Cardiac fibroblast (primary cell): ENCODE data around the gene RPEL1.
"Not testable (repeated sequence)": the region's sequence is repeated elsewhere in the genome, so short reads cannot be mapped to it uniquely, and the experiment has no call there.

ENCODE experiments used
- DNase-seq, 2 donors: peaks; one replicate each; pipeline versions ENCODE4 v3.0.0 to v3.0.0-alpha.2; 2010; ENCODE audit warnings: low read depth in 2 of 2
- H3K4me3 ChIP-seq, 2 donors: replicated peaks in 1 of 2; 1 replicate in 1 of 2; 2 replicates in 1 of 2; pipeline ENCODE4 v1.5.1; 2011; ENCODE audit warnings: low read depth in 2 of 2, low read length in 2 of 2, mild to moderate bottlenecking in 2 of 2, moderate library complexity in 1 of 2
- CTCF ChIP-seq: IDR thresholded peaks from one replicate; pipeline ENCODE4 v1.5.1; 2011; ENCODE audit warnings: low read depth, mild to moderate bottlenecking, low read length, inconsistent platforms

RPEL1 gene

GRCh38 chr10:103254538-103255325, 9.0 kb downstream of the RPEL1 start:
- peak in 1 of 2 donors; percentile 61 for DNase-seq
- H3K4me3 ChIP-seq = no peak overlapping the region
- TF ChIP-seq CTCF = no peak

DNA sequence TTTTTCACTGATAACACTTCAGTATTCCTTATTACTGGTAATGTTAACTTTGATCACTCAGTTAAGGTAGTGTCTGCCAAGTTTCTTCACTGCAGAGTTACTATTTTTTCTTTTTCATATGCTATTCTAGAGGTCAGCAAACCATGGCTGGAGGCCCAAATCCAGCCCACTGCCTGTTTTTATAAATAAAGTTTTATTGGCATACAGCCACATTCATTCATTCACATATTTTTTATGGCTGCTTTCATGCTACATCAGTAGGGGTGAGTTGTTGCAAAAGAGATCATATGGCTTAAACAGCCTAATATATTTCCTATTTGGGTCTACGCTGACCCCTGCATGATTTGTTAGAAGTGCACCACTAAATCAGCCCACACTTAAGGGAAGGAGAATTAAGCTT, 10.9 kb downstream of the RPEL1 start:
- no peak overlapping the region for H3K4me3 ChIP-seq
- DNase-seq = no peak
- no peak for TF ChIP-seq CTCF

DNA sequence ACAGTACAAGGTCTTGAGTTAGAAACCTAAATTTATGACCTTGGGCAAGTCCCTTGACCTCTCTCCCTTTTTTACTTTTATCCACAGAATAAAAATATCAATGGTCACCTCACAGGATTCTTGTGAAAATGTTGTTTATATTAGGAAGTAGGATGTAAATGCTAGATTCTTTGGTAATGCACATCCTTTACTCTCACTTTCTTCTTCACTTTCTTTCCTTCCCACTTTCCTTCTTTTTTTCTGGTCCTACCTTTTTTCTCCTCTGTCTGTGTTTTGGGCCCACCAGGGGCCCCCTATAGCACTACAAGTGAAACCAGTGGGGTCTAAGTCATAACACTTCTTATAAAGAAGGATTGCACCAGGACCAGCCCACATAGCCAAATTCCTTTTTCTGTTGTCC, 12.1 kb downstream of the RPEL1 start:
- H3K4me3 ChIP-seq = no peak overlapping the region
- DNase-seq = no peak
- no peak for TF ChIP-seq CTCF

DNA sequence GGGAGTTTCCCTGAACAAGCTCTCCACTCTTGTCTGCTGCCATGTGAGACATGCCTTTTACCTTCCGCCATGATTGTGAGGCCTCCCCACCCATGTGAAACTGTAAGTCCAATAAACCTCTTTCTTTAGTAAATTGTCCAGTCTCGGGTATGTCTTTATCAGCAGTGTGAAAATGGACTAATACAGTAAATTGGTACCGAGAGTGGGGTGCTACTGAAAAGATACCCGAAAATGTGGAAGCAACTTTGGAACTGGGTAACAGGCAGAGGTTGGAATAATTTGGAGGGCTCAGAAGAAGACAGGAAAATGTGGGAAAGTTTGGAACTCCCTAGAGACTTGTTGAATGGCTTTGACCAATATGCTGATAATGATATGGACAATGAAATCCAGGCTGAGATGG, 13.2 kb downstream of the RPEL1 start:
- H3K4me3 ChIP-seq = not testable (repeated sequence)

GRCh38 chr10:103259989-103260388, 14.3 kb downstream of the RPEL1 start:
- H3K4me3 ChIP-seq = no peak overlapping the region
- DNase-seq = no peak
- no peak for TF ChIP-seq CTCF

More for the DNA sequence above, 13.2 kb downstream of the RPEL1 start:
- not testable (repeated sequence) for DNase-seq

DNA sequence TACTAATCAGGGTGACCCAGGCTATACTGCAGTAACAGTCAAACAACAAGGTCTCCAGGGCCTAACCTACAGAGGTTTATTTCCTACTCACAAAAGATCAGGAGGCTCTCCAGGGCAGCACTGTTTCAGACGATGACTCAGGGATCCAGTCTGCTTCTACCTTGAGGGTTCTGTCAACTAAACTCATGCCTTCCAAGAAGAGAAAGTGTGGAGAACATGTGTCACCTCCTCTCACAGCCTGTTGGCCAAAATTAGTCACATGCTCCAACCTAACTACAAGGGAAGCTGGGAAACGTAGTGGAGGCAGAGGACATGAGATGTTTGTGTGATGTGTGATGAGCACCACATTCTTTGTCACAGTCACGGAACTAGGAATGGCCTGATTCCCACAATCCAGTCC, 16.5 kb downstream of the RPEL1 start:
- no peak overlapping the region for H3K4me3 ChIP-seq
- no peak for DNase-seq
- no peak for TF ChIP-seq CTCF

DNA sequence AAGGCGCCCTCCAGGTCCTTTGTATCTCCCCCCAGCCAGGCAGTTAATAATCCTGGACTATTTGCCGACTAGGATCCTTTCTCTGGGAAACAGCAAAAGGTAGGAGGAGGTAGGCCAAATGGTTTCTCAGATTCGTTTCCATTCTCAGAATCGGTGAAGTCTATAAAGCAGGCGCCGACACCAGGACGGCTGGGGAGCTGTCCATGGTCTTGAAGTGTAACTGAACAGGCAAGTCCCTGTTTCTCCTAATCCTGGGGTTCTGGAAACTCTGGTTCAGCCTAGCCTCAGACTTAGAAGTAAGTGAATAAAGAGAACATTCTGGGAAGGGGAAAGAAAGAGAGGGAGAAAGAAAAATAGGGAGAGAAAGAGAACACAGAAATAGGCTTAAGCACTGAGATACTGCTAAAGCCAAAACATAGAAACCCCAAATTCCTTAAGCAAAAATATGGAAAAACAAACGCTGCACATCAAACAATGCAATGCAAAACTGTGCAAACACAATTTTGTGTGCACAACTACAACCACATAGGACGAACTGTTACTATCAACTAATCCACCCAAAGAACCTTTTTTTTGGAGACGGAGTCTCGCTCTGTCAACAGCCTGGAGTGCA, 20.1 kb downstream of the RPEL1 start:
- no peak for TF ChIP-seq CTCF
- H3K4me3 ChIP-seq = no peak overlapping the region
- peak; percentile 82 to 83 for DNase-seq
